Astrocyte of the spinal cord (primary cell): ENCODE data around the gene COL4A2.

ENCODE experiments used
- DNase-seq: peaks from one replicate; pipeline ENCODE4 v3.0.0; 2011; ENCODE audit warnings: low read depth, low spot score
- H3K4me3 ChIP-seq: 2 replicates; pipeline ENCODE4 v1.5.1; 2011; ENCODE audit warnings: low read depth, mild to moderate bottlenecking, low read length, moderate library complexity
- CTCF ChIP-seq: IDR thresholded peaks from 2 replicates; pipeline ENCODE4 v1.5.1; 2012; ENCODE audit warnings: low read depth, mild to moderate bottlenecking, low read length, inconsistent platforms
- in situ Hi-C: cut with HindIII; loops from 2 replicates; pipeline ENCODE4 v1.10.0; 2017; ENCODE audit warnings: low sequenced_read_pairs

COL4A2 gene

GRCh38 chr13:110354123-110354627, 47.1 kb downstream of the COL4A2 start:
- no peak for TF ChIP-seq CTCF
- in situ Hi-C loops = no loop called here
- DNase-seq = no peak
- H3K4me3 ChIP-seq = no peak overlapping the region

GRCh38 chr13:110354715-110355473, 47.8 kb downstream of the COL4A2 start:
- in situ Hi-C loops = no loop called here
- H3K4me3 ChIP-seq = no peak overlapping the region
- DNase-seq = no peak
- TF ChIP-seq CTCF = no peak

GRCh38 chr13:110356362-110356761, 49.3 kb downstream of the COL4A2 start:
- H3K4me3 ChIP-seq = no peak overlapping the region
- no peak for TF ChIP-seq CTCF

GRCh38 chr13:110358381-110358780, 51.3 kb downstream of the COL4A2 start:
- in situ Hi-C loops = no loop called here
- DNase-seq = no peak
- H3K4me3 ChIP-seq = no peak overlapping the region
- TF ChIP-seq CTCF = no peak

More at GRCh38 chr13:110356362-110356761, 49.3 kb downstream of the COL4A2 start:
- no peak for DNase-seq
- in situ Hi-C loops = no loop called here

- TF ChIP-seq CTCF = no peak
- in situ Hi-C loops = no loop called here
- peak; percentile 71 for DNase-seq
- H3K4me3 ChIP-seq = no peak overlapping the region
These were observed 52.8 kb downstream of the COL4A2 start for GRCh38 chr13:110359840-110360301.

GRCh38 chr13:110360598-110360997, 53.5 kb downstream of the COL4A2 start:
- no peak for TF ChIP-seq CTCF
- in situ Hi-C loops = no loop called here
- no peak overlapping the region for H3K4me3 ChIP-seq
- no peak for DNase-seq
